Thoracic aorta (tissue), 2 donors: ENCODE data around the gene GPR62. TPM values are rescaled to one million over a fixed set of nuclear protein-coding genes. Genes with fewer than 3 reads are reported as not detected.

Experiments used
- ATAC-seq: fragments of 150-250 bp; one replicate; pipeline ENCODE4 v1.8.0; 2017; ENCODE audit warnings: low read depth; ENCODE audit not compliant: insufficient number of reproducible peaks, low FRiP score
- DNase-seq: peaks from one replicate; pipeline ENCODE4 v3.0.0-alpha.2; 2020; ENCODE audit warnings: low spot score
- H3K27ac ChIP-seq, 2 donors: fragments of 200-600 bp; sonication (generic); 1 replicate in 1 of 2; 2 replicates in 1 of 2; pipeline ENCODE4 v1.5.1; 2016; ENCODE audit warnings: mild to moderate bottlenecking in 2 of 2, moderate library complexity in 2 of 2
- H3K27me3 ChIP-seq: fragments of 200-600 bp; sonication (generic); replicated peaks from 2 replicates; pipeline ENCODE4 v1.6.0; 2016; ENCODE audit warnings: mild to moderate bottlenecking; ENCODE audit not compliant: insufficient read depth
- H3K36me3 ChIP-seq: fragments of 200-600 bp; sonication (generic); one replicate; pipeline ENCODE4 v1.5.1; 2016
- H3K4me1 ChIP-seq, 2 donors: fragments of 200-600 bp; sonication (generic); 1 replicate in 1 of 2; 2 replicates in 1 of 2; pipeline versions ENCODE4 v1.5.1 to v1.6.0; 2016; ENCODE audit warnings: low read depth in 2 of 2, mild to moderate bottlenecking in 1 of 2; ENCODE audit not compliant: control insufficient read depth in 1 of 2
- H3K4me3 ChIP-seq: fragments of 200-600 bp; sonication (generic); 2 replicates; pipeline ENCODE4 v1.5.1; 2016; ENCODE audit warnings: mild to moderate bottlenecking
- H3K9me3 ChIP-seq: fragments of 200-600 bp; sonication (generic); 2 replicates; pipeline ENCODE4 v1.5.1; 2016
- total RNA-seq, 2 donors: library from RNA; depleted of rRNA; stranded (reverse); fragments of >200 nt; gene quantifications; one replicate each; pipeline versions ENCODE4 v1.1.0 to v1.2.3, GENCODE V29; 2016
- TF ChIP-seq, protein P1 (sequence below): fragments of 200-600 bp; sonication (generic); IDR thresholded peaks from one replicate; pipeline ENCODE4 v1.5.1; 2019; ENCODE audit warnings: antibody characterized with exemption

The GPR62 gene
- total RNA-seq, 2 donors from 2014 or later: not detected

- TF ChIP-seq, protein P1, sequence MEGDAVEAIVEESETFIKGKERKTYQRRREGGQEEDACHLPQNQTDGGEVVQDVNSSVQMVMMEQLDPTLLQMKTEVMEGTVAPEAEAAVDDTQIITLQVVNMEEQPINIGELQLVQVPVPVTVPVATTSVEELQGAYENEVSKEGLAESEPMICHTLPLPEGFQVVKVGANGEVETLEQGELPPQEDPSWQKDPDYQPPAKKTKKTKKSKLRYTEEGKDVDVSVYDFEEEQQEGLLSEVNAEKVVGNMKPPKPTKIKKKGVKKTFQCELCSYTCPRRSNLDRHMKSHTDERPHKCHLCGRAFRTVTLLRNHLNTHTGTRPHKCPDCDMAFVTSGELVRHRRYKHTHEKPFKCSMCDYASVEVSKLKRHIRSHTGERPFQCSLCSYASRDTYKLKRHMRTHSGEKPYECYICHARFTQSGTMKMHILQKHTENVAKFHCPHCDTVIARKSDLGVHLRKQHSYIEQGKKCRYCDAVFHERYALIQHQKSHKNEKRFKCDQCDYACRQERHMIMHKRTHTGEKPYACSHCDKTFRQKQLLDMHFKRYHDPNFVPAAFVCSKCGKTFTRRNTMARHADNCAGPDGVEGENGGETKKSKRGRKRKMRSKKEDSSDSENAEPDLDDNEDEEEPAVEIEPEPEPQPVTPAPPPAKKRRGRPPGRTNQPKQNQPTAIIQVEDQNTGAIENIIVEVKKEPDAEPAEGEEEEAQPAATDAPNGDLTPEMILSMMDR: no peak
- Histone ChIP-seq H3K27ac (no peak overlapping the region), H3K27me3 (no peaks in the 10 kb centered on the region), H3K4me3 (no peak overlapping the region), H3K9me3 (no peaks in the 10 kb centered on the region), H3K4me1 (peaks cover 4 to 10% of the 10 kb centered on the region in 2 donors), H3K36me3 (peaks cover 1% of the 10 kb centered on the region)
- ATAC-seq (no peak), DNase-seq (no peak)
Observed at GRCh38 chr3:51999846-52000245, 44.7 kb downstream of the GPR62 start.

- Histone ChIP-seq H3K4me3 (no peak overlapping the region), H3K9me3 (no peaks in the 10 kb centered on the region), H3K36me3 (no peaks in the 10 kb centered on the region), H3K27me3 (no peaks in the 10 kb centered on the region), H3K4me1 (peaks cover 9 to 22% of the 10 kb centered on the region in 2 donors), H3K27ac (no peak overlapping the region)
- TF ChIP-seq, protein P1: peak; percentile 92
- ATAC-seq: no peak
- no peak for DNase-seq
Observed at GRCh38 chr3:52001443-52001974, 46.3 kb downstream of the GPR62 start.

- no peak for DNase-seq
- H3K27me3 ChIP-seq: no peaks in the 10 kb centered on the region
- H3K27ac ChIP-seq: no peak overlapping the region
- TF ChIP-seq, protein P1: no peak
- H3K9me3 ChIP-seq: no peaks in the 10 kb centered on the region
- H3K4me3 ChIP-seq: no peak overlapping the region
- H3K4me1 ChIP-seq: peaks cover 9 to 22% of the 10 kb centered on the region in 2 donors
- H3K36me3 ChIP-seq: no peaks in the 10 kb centered on the region
- ATAC-seq: no peak
Observed at GRCh38 chr3:52002748-52003147, 47.6 kb downstream of the GPR62 start.

- Histone ChIP-seq H3K4me1 (peaks cover 9 to 22% of the 10 kb centered on the region in 2 donors), H3K27ac (no peak overlapping the region), H3K9me3 (no peaks in the 10 kb centered on the region), H3K4me3 (no peak overlapping the region), H3K27me3 (no peaks in the 10 kb centered on the region), H3K36me3 (no peaks in the 10 kb centered on the region)
- no peak for DNase-seq
- no peak for ATAC-seq
- TF ChIP-seq, protein P1: peak; percentile 45
Observed at GRCh38 chr3:52004163-52004787, 49.1 kb downstream of the GPR62 start.

DNA sequence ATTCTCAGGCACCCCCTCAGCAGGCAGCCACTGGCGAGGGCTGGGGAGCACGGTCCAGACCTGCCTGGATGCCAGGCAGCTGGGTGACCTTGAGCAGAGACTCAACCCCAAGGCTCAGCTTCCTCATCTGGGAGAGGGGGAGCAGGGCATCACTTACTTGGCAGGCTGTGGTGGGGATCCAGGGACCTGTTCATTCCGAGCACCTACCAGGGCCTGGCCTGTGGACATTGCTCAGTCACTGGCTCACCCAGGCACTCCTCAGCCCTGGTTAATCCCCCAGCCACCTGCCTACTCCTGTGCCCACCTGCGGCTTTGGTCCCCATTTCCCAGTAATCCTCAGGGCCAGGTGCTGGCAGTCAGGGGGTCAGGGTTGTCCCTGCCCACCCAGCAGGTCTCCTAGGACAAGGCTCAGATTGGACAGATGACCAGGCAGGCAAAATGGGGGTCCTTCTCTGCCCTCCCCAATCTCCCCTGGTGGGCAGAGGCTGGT, 49.8 kb downstream of the GPR62 start:
- Histone ChIP-seq H3K27me3 (no peaks in the 10 kb centered on the region), H3K36me3 (no peaks in the 10 kb centered on the region), H3K9me3 (no peaks in the 10 kb centered on the region), H3K27ac (no peak overlapping the region), H3K4me1 (peaks cover 9 to 22% of the 10 kb centered on the region in 2 donors), H3K4me3 (no peak overlapping the region)
- TF ChIP-seq, protein P1: no peak
- ATAC-seq (no peak), DNase-seq (no peak)
